Stimulated activated CD4-positive, alpha-beta T cell treated with anti-CD3 and anti-CD28 coated beads, TNF-alpha, amount 100 ng/mL, for 1 hour (primary cell): ENCODE results near the gene D2HGDH.
A peak's percentile ranks its signal among the peaks of the same experiment; 100 is the strongest.
"Not testable (repeated sequence)": the region's sequence is repeated elsewhere in the genome, so short reads cannot be mapped to it uniquely, and the experiment has no call there.

ENCODE experiments used
- DNase-seq, 3 donors: peaks; one replicate each; pipeline ENCODE4 v3.0.0-alpha.2; 2020; ENCODE audit warnings: low read depth in 3 of 3, low spot score in 1 of 3

D2HGDH gene

GRCh38 chr2:241791385-241791784, 57.0 kb downstream of the D2HGDH start:
- not testable (repeated sequence) for DNase-seq

- no peak for DNase-seq
These were observed 59.0 kb downstream of the D2HGDH start for GRCh38 chr2:241793385-241793784.

GRCh38 chr2:241794250-241794823, 59.9 kb downstream of the D2HGDH start:
- DNase-seq: no peak

GRCh38 chr2:241795021-241795999, 60.9 kb downstream of the D2HGDH start:
- no peak for DNase-seq

- no peak for DNase-seq
These were observed 61.8 kb downstream of the D2HGDH start for GRCh38 chr2:241796209-241796608.

- no peak for DNase-seq
These were observed 62.2 kb downstream of the D2HGDH start for GRCh38 chr2:241796610-241797138.

GRCh38 chr2:241797441-241798080, 63.1 kb downstream of the D2HGDH start:
- no peak for DNase-seq

- DNase-seq: no peak
These were observed 63.7 kb downstream of the D2HGDH start for GRCh38 chr2:241798081-241798630.

- no peak for DNase-seq
These were observed 64.4 kb downstream of the D2HGDH start for GRCh38 chr2:241798631-241799521.

- no peak for DNase-seq
These were observed 65.2 kb downstream of the D2HGDH start for GRCh38 chr2:241799522-241800197.

- not testable (repeated sequence) for DNase-seq
These were observed 65.9 kb downstream of the D2HGDH start for GRCh38 chr2:241800198-241800903.

GRCh38 chr2:241801611-241802420, 67.4 kb downstream of the D2HGDH start:
- no peak for DNase-seq

- no peak for DNase-seq
These were observed 68.2 kb downstream of the D2HGDH start for GRCh38 chr2:241802421-241803318.

GRCh38 chr2:241803387-241804325, 69.2 kb downstream of the D2HGDH start:
- DNase-seq: peak in 1 of 3 donors; percentile 25

- no peak for DNase-seq
These were observed 70.1 kb downstream of the D2HGDH start for GRCh38 chr2:241804326-241805229.
